ENCODE data around the gene FTH1.

DNA sequence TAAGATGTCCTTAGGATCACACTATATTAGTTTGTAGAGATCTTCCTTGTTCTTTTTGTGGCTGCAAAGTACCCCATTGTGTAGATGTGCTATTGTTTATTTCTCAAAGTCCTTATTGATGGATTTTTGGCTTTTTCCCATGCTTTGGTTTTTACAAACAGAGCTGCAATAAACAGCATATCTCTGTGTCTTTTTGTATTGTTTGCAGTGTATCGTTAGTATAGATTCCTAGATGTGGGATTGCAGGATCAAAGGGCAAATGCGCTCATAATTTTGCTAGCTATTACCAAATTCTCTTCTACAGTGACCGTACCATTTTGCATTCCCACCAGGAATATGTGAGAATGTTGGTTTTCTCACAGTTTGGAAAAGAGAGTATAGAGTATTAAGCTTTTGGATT is 27.5 kb upstream of the FTH1 start:
- TF ChIP-seq, protein P1, sequence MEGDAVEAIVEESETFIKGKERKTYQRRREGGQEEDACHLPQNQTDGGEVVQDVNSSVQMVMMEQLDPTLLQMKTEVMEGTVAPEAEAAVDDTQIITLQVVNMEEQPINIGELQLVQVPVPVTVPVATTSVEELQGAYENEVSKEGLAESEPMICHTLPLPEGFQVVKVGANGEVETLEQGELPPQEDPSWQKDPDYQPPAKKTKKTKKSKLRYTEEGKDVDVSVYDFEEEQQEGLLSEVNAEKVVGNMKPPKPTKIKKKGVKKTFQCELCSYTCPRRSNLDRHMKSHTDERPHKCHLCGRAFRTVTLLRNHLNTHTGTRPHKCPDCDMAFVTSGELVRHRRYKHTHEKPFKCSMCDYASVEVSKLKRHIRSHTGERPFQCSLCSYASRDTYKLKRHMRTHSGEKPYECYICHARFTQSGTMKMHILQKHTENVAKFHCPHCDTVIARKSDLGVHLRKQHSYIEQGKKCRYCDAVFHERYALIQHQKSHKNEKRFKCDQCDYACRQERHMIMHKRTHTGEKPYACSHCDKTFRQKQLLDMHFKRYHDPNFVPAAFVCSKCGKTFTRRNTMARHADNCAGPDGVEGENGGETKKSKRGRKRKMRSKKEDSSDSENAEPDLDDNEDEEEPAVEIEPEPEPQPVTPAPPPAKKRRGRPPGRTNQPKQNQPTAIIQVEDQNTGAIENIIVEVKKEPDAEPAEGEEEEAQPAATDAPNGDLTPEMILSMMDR (conservative IDR thresholded peaks at IDR 0.05 in 1 of 2, IDR thresholded peaks at IDR 0.05 in 1 of 2; ENCODE audit: low read depth in 1 of 2, low read length in 2 of 2), result no peak
- no peak for TF ChIP-seq EZH2 (IDR thresholded peaks at IDR 0.05; ENCODE audit: low read length, missing control alignments)

Measured in fibroblast of lung (primary cell).